Diencephalon (tissue), 1 donor: Measurements from ENCODE around the gene KRTAP17-1. TPM values are rescaled to one million over a fixed set of nuclear protein-coding genes. Genes with fewer than 3 reads are reported as not detected.

Source experiments
- small RNA-seq: library from RNA; depleted of rRNA; stranded (forward); fragments of <200 nt; gene quantifications from one replicate; pipeline ENCODE3, GENCODE V24; 2014
- total RNA-seq: library from RNA; depleted of rRNA; stranded (reverse); fragments of >200 nt; gene quantifications from one replicate; pipeline ENCODE4 v1.2.3, GENCODE V29; 2014

The KRTAP17-1 gene
- total RNA-seq, result not detected

DNA sequence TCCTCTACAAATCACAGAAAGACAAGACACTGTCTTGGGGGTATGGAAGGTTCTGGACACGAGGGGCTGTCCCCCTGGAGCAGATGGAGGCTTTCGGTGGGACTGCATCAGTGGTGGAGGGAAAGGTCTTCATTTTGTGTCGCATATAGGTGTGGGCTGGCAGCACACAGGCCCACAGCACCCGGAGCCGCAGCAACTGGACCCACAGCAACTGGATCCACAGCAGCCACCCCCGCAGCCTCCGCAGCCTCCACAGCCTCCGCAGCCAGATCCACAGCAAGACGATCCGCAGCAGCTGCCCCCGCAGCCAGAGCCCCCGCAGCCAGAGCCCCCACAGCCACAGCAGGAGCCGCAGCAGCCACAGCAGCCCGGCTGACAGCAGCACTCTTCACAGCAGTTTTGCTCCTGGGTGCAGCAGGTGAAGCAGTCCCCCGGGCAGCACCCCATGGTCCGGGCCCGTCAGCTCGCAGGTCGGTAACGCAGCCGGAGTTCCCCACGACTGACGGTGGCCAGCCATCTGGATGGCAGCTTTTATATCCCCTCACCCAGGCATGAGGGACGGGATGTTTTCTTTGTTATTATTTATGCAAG lies at the start of gene KRTAP17-1:
KRTAP17-1 (minus strand) TSS at position 507 of the 591 bp plus-strand sequence; CDS start at position 447, 60 bp downstream.

DNA sequence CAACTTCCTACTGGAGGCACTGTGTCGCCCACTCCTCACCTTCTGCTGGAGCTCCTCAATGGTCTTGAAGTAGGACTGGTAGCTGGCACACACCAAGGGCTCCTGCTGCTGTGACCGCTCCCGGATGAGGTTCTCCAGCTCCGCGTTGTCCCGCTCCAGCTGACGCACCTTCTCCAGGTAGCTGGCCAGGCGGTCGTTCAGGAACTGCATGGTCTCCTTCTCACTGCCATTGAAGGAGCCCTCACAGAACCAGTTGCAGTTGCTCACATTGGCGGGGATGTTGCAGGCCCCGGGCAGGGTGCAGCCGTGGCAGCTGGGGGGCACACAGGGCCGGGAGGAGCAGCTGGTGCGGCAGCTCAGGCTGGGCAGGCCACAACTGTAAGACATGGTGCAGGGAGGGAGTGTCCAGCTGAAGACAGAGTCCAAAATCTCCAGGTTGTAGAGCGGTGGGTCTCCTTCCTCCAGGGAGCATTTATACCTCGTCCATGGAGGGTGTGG lies 34.9 kb upstream of the KRTAP17-1 start, which contains the start of gene KRT33A:
KRT33A (minus strand) TSS at position 448 of the 498 bp plus-strand sequence; CDS start at position 387, 61 bp downstream.

GRCh38 chr17:41308918-41309359 lies 6.6 kb downstream of the KRTAP17-1 start, which contains the start of gene KRTAP16-1:
KRTAP16-1 (minus strand) TSS chr17:41309309; CDS start chr17:41309253, 56 bp downstream.

GRCh38 chr17:41301916-41302901 lies 13.3 kb downstream of the KRTAP17-1 start, which contains the start of gene KRTAP29-1:
KRTAP29-1 (minus strand) TSS chr17:41302851; CDS start chr17:41302851, 0 bp downstream.

DNA sequence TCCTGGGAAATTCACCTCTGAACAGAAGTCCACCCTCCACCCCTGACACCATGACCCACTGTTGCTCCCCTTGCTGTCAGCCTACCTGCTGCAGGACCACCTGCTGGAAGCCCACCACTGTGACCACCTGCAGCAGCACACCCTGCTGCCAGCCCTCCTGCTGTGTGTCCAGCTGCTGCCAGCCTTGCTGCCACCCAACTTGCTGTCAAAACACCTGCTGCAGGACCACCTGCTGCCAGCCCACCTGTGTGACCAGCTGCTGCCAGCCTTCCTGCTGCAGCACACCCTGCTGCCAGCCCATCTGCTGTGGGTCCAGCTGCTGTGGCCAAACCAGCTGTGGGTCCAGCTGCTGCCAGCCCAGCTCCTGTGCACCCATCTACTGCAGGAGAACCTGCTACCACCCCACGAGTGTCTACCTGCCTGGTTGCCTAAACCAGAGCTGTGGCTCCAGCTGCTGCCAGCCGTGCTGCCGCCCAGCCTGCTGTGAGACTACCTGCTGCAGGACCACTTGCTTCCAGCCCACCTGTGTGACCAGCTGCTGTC lies 39.8 kb downstream of the KRTAP17-1 start, which contains the start of gene KRTAP9-7:
KRTAP9-7 (plus strand) TSS at position 51 of the 543 bp plus-strand sequence; CDS start at position 51, 0 bp downstream.

GRCh38 chr17:41265078-41265477 lies 50.4 kb downstream of the KRTAP17-1 start, which contains the start of gene KRTAP9-6:
KRTAP9-6 (plus strand) TSS chr17:41265378; CDS start chr17:41265378, 0 bp downstream.

Small RNAs within 50 kb of the gene (small RNA-seq; reads per million reads assigned to genes)
- gene KRTAP9-10P, result not detected

Other genes starting within 250 kb of the KRTAP17-1 start
- gene KRTAP2-4, start 249.8 kb downstream of the KRTAP17-1 start, total RNA-seq, result not detected
- not detected for gene KRTAP4-7, start 231.6 kb downstream of the KRTAP17-1 start, total RNA-seq
- gene KRTAP4-8, start 217.6 kb downstream of the KRTAP17-1 start, total RNA-seq, result not detected
- not detected for gene KRTAP4-16, start 213.5 kb downstream of the KRTAP17-1 start, total RNA-seq
- not detected for gene KRTAP4-9, start 210.3 kb downstream of the KRTAP17-1 start, total RNA-seq
- not detected for gene KRTAP4-11, start 197.3 kb downstream of the KRTAP17-1 start, total RNA-seq
- gene KRTAP4-12, start 191.5 kb downstream of the KRTAP17-1 start, total RNA-seq, result not detected
- not detected for gene KRTAP4-6, start 175.2 kb downstream of the KRTAP17-1 start, total RNA-seq
- not detected for gene KRTAP4-5, start 165.9 kb downstream of the KRTAP17-1 start, total RNA-seq
- not detected for gene KRTAP4-4, start 155.0 kb downstream of the KRTAP17-1 start, total RNA-seq
- not detected for gene KRTAP4-3, start 147.5 kb downstream of the KRTAP17-1 start, total RNA-seq
- gene KRTAP4-2, start 137.5 kb downstream of the KRTAP17-1 start, total RNA-seq, result not detected
- gene KRTAP4-1, start 130.8 kb downstream of the KRTAP17-1 start, total RNA-seq, result not detected
- gene KRTAP9-1, start 125.8 kb downstream of the KRTAP17-1 start, total RNA-seq, result not detected
- not detected for gene KRTAP9-2, start 89.1 kb downstream of the KRTAP17-1 start, total RNA-seq
- gene KRTAP9-3, start 83.3 kb downstream of the KRTAP17-1 start, total RNA-seq, result not detected
- not detected for gene KRTAP9-8, start 77.7 kb downstream of the KRTAP17-1 start, total RNA-seq
- gene KRTAP9-4, start 66.0 kb downstream of the KRTAP17-1 start, total RNA-seq, result not detected
- not detected for gene KRTAP9-9, start 60.3 kb downstream of the KRTAP17-1 start, total RNA-seq
- gene KRTAP9-6, start 50.3 kb downstream of the KRTAP17-1 start, total RNA-seq, result not detected
- not detected for gene KRTAP9-7, start 40.0 kb downstream of the KRTAP17-1 start, total RNA-seq
- gene KRTAP29-1, start 12.9 kb downstream of the KRTAP17-1 start, total RNA-seq, result not detected
- not detected for gene KRTAP16-1, start 6.4 kb downstream of the KRTAP17-1 start, total RNA-seq
- not detected for gene KRT33A, start 35.1 kb upstream of the KRTAP17-1 start, total RNA-seq
- gene KRT33B, start 54.1 kb upstream of the KRTAP17-1 start, total RNA-seq, result not detected
- not detected for gene KRT34, start 66.6 kb upstream of the KRTAP17-1 start, total RNA-seq
- gene KRT31, start 81.9 kb upstream of the KRTAP17-1 start, total RNA-seq, result 0.23 TPM
- not detected for gene KRT37, start 108.9 kb upstream of the KRTAP17-1 start, total RNA-seq
- not detected for gene KRT38, start 125.3 kb upstream of the KRTAP17-1 start, total RNA-seq
- gene KRT32, start 151.7 kb upstream of the KRTAP17-1 start, total RNA-seq, result not detected
- not detected for gene KRT35, start 165.4 kb upstream of the KRTAP17-1 start, total RNA-seq
- gene KRT36, start 174.2 kb upstream of the KRTAP17-1 start, total RNA-seq, result not detected
- gene KRT13, start 189.9 kb upstream of the KRTAP17-1 start, total RNA-seq, result not detected
- not detected for gene KRT15, start 203.2 kb upstream of the KRTAP17-1 start, total RNA-seq
- 22.1 TPM for gene KRT19, start 212.6 kb upstream of the KRTAP17-1 start, total RNA-seq